Keratinocyte (primary cell): ENCODE results near the gene NFATC4.

Experiments
- EZH2 ChIP-seq: IDR thresholded peaks from one replicate; pipeline ENCODE4 v1.6.1; 2012; ENCODE audit warnings: inconsistent platforms, mild to moderate bottlenecking, low read length, moderate library complexity
- TF ChIP-seq, protein P1 (sequence below), 3 experiments: IDR thresholded peaks in 1 of 3; conservative IDR thresholded peaks in 1 of 3; optimal IDR thresholded peaks in 1 of 3; 2 replicates in 2 of 3; 3 replicates in 1 of 3; pipeline versions ENCODE3 to v1.5.1; 2011; ENCODE audit warnings: low read length in 3 of 3, mild to moderate bottlenecking in 3 of 3, moderate library complexity in 2 of 3, control low read depth in 1 of 3, inconsistent platforms in 1 of 3; ENCODE audit not compliant: insufficient read depth in 2 of 3; ENCODE audit errors: extremely low read depth in 1 of 3

DNA sequence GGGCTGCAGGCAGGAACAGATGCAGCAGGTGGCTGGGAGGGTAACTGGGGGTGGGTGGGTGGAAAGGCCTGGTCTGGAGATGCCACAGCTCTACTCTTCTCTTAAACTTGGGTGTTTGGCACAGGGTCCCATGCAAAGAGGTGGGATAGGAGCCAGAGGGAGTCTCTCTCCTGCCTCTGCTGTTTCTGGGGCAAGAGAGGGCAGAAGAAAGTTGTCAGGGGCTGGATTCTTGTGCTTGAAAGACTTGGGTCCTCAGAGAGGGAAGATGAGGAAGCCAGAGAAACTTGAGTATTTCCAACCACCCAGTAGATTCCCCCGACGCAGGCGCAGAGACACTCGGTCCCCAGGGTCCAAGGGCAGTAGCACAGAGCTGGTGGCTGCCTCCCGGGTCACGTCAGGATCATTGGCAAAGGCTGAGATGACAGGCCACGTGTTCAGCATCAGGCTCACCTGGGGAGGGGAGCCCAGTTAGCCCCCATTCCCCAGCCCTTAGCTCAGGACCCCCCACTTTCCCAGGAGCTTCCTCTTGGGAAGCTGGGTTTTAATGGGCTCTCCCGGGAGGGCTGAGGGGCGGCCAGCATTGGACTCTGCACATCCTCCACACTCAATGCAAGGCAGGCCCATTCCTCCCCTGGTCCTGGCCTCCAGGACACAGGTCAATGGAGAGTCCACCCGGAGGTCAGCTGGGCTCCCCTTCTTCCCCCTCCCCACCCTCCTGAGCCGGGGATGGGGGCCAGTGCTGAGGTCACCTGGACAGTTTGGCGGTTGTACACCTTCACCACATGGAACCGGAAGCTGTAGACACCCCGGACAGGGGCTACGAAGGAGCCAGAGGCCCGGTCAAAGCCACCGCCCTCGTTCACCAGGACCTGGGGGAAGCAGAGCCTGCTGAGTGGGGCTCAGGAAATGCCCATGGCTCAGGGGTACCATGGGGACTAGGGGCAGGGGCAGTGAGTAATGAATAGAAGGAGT lies 59.8 kb downstream of the NFATC4 start:
- TF ChIP-seq EZH2 = no peak
- TF ChIP-seq, protein P1, sequence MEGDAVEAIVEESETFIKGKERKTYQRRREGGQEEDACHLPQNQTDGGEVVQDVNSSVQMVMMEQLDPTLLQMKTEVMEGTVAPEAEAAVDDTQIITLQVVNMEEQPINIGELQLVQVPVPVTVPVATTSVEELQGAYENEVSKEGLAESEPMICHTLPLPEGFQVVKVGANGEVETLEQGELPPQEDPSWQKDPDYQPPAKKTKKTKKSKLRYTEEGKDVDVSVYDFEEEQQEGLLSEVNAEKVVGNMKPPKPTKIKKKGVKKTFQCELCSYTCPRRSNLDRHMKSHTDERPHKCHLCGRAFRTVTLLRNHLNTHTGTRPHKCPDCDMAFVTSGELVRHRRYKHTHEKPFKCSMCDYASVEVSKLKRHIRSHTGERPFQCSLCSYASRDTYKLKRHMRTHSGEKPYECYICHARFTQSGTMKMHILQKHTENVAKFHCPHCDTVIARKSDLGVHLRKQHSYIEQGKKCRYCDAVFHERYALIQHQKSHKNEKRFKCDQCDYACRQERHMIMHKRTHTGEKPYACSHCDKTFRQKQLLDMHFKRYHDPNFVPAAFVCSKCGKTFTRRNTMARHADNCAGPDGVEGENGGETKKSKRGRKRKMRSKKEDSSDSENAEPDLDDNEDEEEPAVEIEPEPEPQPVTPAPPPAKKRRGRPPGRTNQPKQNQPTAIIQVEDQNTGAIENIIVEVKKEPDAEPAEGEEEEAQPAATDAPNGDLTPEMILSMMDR (optimal IDR thresholded peaks at IDR 0.05 in 1 of 3, IDR thresholded peaks at IDR 0.05 in 1 of 3, conservative IDR thresholded peaks at IDR 0.05 in 1 of 3; ENCODE audit: extremely low read depth in 1 of 3, insufficient read depth in 2 of 3, low read length in 3 of 3) = no peak
